BE2C (cell line): Measurements from ENCODE around the gene OLFML2A.

Source experiments
- DNase-seq: peaks from one replicate; pipeline ENCODE4 v3.0.0-alpha.2; 2020
- H3K27me3 ChIP-seq: fragments of 250-450 bp; sonication (Bioruptor Pico); 2 replicates; pipeline ENCODE4 v1.5.1; 2020; ENCODE audit warnings: mild to moderate bottlenecking
- H3K36me3 ChIP-seq: fragments of 250-450 bp; sonication (Bioruptor Pico); 2 replicates; pipeline ENCODE4 v1.5.1; 2020; ENCODE audit warnings: mild to moderate bottlenecking
- H3K4me1 ChIP-seq: fragments of 250-450 bp; sonication (Bioruptor Pico); 2 replicates; pipeline ENCODE4 v1.5.1; 2020
- H3K4me3 ChIP-seq: 2 replicates; pipeline ENCODE4 v1.5.1; 2011; ENCODE audit warnings: low read depth, low read length
- H3K9me3 ChIP-seq: fragments of 250-450 bp; sonication (Bioruptor Pico); 2 replicates; pipeline ENCODE4 v1.5.1; 2020
- TF ChIP-seq, protein P1 (sequence below): IDR thresholded peaks from 2 replicates; pipeline ENCODE4 v1.5.1; 2012; ENCODE audit warnings: mild to moderate bottlenecking, low read depth, low read length

The OLFML2A gene

DNA sequence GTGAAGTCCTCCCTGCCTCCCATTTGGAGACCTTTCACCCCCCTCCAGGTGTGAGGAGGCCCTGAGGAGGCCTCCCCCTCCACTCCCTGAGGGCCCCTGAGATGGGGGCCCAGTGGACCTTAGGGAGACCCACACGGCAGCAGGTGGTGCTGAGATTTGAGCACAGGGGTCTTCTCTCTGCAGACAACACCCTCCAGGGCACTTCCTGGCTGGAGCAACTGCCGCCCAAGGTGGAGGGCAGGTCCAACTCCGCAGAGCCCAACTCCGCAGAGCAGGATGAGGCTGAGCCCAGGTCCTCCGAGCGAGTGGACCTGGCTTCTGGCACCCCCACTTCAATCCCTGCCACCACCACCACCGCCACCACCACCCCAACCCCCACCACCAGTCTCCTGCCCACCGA is 27.0 kb downstream of the OLFML2A start:
- H3K27me3 ChIP-seq = no peaks in the 10 kb centered on the region
- H3K4me1 ChIP-seq = no peaks in the 10 kb centered on the region
- DNase-seq = no peak
- H3K4me3 ChIP-seq = no peak overlapping the region
- TF ChIP-seq, protein P1, sequence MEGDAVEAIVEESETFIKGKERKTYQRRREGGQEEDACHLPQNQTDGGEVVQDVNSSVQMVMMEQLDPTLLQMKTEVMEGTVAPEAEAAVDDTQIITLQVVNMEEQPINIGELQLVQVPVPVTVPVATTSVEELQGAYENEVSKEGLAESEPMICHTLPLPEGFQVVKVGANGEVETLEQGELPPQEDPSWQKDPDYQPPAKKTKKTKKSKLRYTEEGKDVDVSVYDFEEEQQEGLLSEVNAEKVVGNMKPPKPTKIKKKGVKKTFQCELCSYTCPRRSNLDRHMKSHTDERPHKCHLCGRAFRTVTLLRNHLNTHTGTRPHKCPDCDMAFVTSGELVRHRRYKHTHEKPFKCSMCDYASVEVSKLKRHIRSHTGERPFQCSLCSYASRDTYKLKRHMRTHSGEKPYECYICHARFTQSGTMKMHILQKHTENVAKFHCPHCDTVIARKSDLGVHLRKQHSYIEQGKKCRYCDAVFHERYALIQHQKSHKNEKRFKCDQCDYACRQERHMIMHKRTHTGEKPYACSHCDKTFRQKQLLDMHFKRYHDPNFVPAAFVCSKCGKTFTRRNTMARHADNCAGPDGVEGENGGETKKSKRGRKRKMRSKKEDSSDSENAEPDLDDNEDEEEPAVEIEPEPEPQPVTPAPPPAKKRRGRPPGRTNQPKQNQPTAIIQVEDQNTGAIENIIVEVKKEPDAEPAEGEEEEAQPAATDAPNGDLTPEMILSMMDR = no peak
- H3K9me3 ChIP-seq = no peaks in the 10 kb centered on the region
- H3K36me3 ChIP-seq = no peaks in the 10 kb centered on the region

DNA sequence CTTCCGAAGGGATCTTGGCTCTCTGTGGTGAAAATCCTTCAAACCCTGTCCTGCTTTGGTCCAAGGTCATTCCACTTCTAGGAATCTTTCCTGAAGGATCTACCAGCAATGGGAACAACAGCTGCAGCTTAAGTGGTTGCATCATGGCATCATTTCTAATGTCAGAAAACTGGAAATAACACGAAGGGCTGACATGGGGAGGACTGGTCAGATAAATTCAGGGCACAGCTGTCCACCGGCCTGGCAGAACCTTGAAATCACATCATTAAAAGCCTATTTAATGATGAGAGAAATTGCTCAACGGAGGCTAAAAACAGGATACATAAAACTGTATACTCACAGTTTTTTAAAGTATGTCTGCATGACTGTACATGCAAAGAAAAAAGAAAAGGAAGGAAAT is 28.3 kb downstream of the OLFML2A start:
- H3K4me1 ChIP-seq = no peaks in the 10 kb centered on the region
- TF ChIP-seq, protein P1 = no peak
- DNase-seq = no peak
- H3K9me3 ChIP-seq = no peaks in the 10 kb centered on the region
- H3K4me3 ChIP-seq = no peak overlapping the region
- H3K36me3 ChIP-seq = no peaks in the 10 kb centered on the region
- H3K27me3 ChIP-seq = no peaks in the 10 kb centered on the region

DNA sequence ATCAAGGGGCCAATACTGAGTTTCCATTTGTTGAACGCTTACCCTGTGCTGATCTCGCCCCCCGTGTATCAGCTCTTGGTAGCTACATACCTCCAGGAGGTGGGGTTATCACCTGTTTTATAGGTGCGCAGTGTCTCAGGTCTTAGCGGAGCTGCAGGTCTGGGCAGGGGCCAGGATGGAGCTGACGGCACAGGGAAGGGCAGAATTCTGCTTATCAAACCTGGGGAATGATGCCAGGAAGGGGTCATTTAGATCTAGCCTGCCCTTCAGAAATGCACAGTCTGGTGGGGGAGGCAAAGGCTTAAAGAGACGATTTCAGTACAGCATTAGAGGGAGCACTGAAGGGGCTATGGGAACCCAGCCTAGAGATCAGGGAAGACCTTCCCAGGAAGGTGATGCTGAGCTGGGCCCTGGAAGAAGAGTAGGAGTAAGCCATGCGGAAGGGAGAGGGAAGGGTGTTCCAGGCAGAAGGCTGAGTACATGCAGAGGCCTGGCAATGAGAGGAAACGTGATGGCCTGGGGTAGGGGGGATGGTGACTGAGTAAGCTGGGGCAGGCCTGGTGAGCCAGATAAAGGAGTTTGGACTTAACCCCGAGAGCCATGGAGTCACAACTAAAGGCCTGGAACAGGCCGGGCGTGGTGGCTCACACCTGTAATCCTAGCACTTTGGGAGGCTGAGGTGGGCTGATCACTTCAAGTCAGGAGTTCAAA is 31.5 kb downstream of the OLFML2A start:
- no peak overlapping the region for H3K4me3 ChIP-seq
- H3K27me3 ChIP-seq = no peaks in the 10 kb centered on the region
- no peaks in the 10 kb centered on the region for H3K36me3 ChIP-seq
- TF ChIP-seq, protein P1 = no peak
- H3K9me3 ChIP-seq = no peaks in the 10 kb centered on the region
- no peak for DNase-seq
- no peaks in the 10 kb centered on the region for H3K4me1 ChIP-seq

DNA sequence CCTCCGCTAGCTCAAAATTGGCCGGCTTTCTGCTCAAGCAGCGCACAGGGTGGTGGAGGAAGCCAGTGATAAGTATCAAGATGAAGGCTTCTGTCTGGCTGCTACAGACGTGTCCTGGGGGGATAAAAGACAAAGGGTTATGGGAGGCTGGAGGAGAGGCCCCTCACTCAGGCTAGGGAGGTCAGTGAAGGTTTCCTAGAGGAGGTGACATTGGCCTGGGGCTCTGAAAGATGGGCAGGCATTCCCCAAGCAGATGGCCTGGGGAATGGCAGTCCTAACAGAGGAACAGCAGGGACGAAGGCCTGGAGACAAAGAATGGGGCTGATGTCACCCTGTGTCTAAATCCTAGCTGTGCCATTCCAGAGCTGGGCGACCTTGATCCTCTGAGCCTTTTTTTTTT is 32.3 kb downstream of the OLFML2A start:
- no peaks in the 10 kb centered on the region for H3K36me3 ChIP-seq
- H3K4me1 ChIP-seq = no peaks in the 10 kb centered on the region; the same call in 1 of the 2 replicates
- DNase-seq = peak; percentile 29
- H3K4me3 ChIP-seq = no peak overlapping the region
- TF ChIP-seq, protein P1 = no peak
- H3K27me3 ChIP-seq = no peaks in the 10 kb centered on the region
- H3K9me3 ChIP-seq = no peaks in the 10 kb centered on the region

DNA sequence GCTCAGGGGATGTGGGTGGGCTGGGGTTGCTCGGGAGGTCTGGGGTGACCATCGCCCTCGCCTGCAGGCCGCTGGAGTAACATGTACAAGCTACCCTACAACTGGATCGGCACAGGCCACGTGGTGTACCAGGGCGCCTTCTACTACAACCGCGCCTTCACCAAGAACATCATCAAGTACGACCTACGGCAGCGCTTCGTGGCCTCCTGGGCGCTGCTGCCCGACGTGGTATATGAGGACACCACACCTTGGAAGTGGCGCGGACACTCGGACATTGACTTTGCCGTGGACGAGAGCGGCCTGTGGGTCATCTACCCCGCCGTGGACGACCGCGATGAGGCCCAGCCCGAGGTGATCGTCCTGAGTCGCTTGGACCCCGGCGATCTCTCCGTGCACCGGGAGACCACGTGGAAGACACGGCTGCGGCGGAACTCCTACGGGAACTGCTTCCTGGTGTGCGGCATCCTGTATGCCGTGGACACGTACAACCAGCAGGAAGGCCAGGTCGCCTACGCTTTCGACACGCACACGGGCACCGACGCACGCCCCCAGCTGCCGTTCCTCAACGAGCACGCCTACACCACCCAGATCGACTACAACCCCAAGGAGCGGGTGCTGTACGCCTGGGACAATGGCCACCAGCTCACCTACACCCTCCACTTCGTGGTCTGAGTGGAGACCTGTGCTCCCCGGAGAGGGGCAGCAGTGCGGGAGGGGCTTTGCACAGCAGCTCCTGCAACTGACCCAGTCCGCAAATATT is 33.0 kb downstream of the OLFML2A start:
- TF ChIP-seq, protein P1 = no peak
- H3K4me1 ChIP-seq = no peaks in the 10 kb centered on the region; the same call in 1 of the 2 replicates

More for the DNA sequence above, 33.0 kb downstream of the OLFML2A start:
- Histone ChIP-seq H3K4me3 (no peak overlapping the region), H3K27me3 (no peaks in the 10 kb centered on the region), H3K36me3 (no peaks in the 10 kb centered on the region), H3K9me3 (no peaks in the 10 kb centered on the region)
- DNase-seq = no peak
